ENCODE results near the gene ALX4.

Gene ALX4

GRCh38 chr11:44258190-44258489 is 51.8 kb downstream of the ALX4 start:
- no peak for DNase-seq (ENCODE audit: low read depth)
- no peak for TF ChIP-seq CTCF (IDR thresholded peaks at IDR 0.05; ENCODE audit: low read depth, low read length, missing control alignments)
- in situ Hi-C loops (cut with HindIII; ENCODE audit: low sequenced_read_pairs) = no loop called here
- H3K4me3 ChIP-seq (ENCODE audit: low read depth, low read length) = no peak overlapping the region

GRCh38 chr11:44257338-44258189 is 52.4 kb downstream of the ALX4 start:
- no peak for TF ChIP-seq CTCF (IDR thresholded peaks at IDR 0.05; ENCODE audit: low read depth, low read length, missing control alignments)
- DNase-seq (ENCODE audit: low read depth) = no peak
- in situ Hi-C loops (cut with HindIII; ENCODE audit: low sequenced_read_pairs) = no loop called here
- no peak overlapping the region for H3K4me3 ChIP-seq (ENCODE audit: low read depth, low read length)

GRCh38 chr11:44256673-44257291 is 53.2 kb downstream of the ALX4 start:
- no peak for DNase-seq (ENCODE audit: low read depth)
- in situ Hi-C loops (cut with HindIII; ENCODE audit: low sequenced_read_pairs) = no loop called here
- no peak for TF ChIP-seq CTCF (IDR thresholded peaks at IDR 0.05; ENCODE audit: low read depth, low read length, missing control alignments)
- H3K4me3 ChIP-seq (ENCODE audit: low read depth, low read length) = no peak overlapping the region

GRCh38 chr11:44255406-44256071 is 54.4 kb downstream of the ALX4 start:
- in situ Hi-C loops (cut with HindIII; ENCODE audit: low sequenced_read_pairs) = no loop called here
- TF ChIP-seq CTCF (IDR thresholded peaks at IDR 0.05; ENCODE audit: low read depth, low read length, missing control alignments) = no peak
- no peak for DNase-seq (ENCODE audit: low read depth)

GRCh38 chr11:44252999-44253602 is 56.8 kb downstream of the ALX4 start:
- no peak for DNase-seq (ENCODE audit: low read depth)
- TF ChIP-seq CTCF (IDR thresholded peaks at IDR 0.05; ENCODE audit: low read depth, low read length, missing control alignments) = no peak
- H3K4me3 ChIP-seq (ENCODE audit: low read depth, low read length) = no peak overlapping the region
- in situ Hi-C loops (cut with HindIII; ENCODE audit: low sequenced_read_pairs) = no loop called here

More at GRCh38 chr11:44255406-44256071, 54.4 kb downstream of the ALX4 start:
- H3K4me3 ChIP-seq (ENCODE audit: low read depth, low read length) = no peak overlapping the region

GRCh38 chr11:44250421-44250820 is 59.5 kb downstream of the ALX4 start:
- in situ Hi-C loops (cut with HindIII; ENCODE audit: low sequenced_read_pairs) = no loop called here
- no peak for DNase-seq (ENCODE audit: low read depth)
- no peak overlapping the region for H3K4me3 ChIP-seq (ENCODE audit: low read depth, low read length)
- TF ChIP-seq CTCF (IDR thresholded peaks at IDR 0.05; ENCODE audit: low read depth, low read length, missing control alignments) = no peak

Data from astrocyte of the cerebellum (primary cell).